ENCODE results near the gene FKBP11. TPM values are rescaled to one million over a fixed set of nuclear protein-coding genes. Genes with fewer than 3 reads are reported as not detected.

FKBP11 gene
- total and polyA plus RNA-seq, 5 donors: 3.9 to 14.8 (median 10.6) TPM

GRCh38 chr12:48954061-48954460, 28.8 kb upstream of the FKBP11 start:
- no peaks in the 10 kb centered on the region for H3K9me3 ChIP-seq (ENCODE audit: control insufficient read depth, low read length)
- H3K4me1 ChIP-seq (ENCODE audit: control insufficient read depth, insufficient read depth, low read length): peaks cover 5% of the 10 kb centered on the region
- intact Hi-C loops (cut with DNase I): no loop called here
- no peaks in the 10 kb centered on the region for H3K27me3 ChIP-seq (ENCODE audit: control insufficient read depth, insufficient read depth)
- no peak for DNase-seq
- H3K27ac ChIP-seq (ENCODE audit: low read length): no peak overlapping the region
- WGBS: 96% methylated on average over 3 of the region's 3 CpGs
- ATAC-seq: no peak
- no peak overlapping the region for H3K4me3 ChIP-seq (ENCODE audit: low read length)

DNA sequence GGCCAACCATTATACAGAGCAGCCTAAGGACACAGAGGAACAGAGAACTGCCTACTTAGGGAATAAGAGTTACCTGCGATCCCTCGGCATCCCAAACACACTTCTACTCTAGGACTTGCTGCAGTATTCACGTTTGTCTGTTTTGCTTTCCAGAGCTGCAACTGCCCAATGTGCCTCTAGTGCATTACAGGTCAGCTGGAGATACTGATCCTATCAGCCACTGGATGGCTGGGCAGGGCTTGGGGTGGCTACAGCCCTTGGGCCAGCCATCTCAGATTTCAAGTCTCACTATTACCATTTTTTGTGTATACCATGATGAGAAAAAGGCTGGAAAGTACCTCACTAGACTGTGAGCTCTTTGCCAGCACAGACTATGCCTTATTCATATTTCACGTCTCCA, 27.4 kb upstream of the FKBP11 start:
- DNase-seq (no peak), ATAC-seq (no peak)
- no peaks in the 10 kb centered on the region for H3K9me3 ChIP-seq (ENCODE audit: control insufficient read depth, low read length)
- peaks cover 5% of the 10 kb centered on the region for H3K4me1 ChIP-seq (ENCODE audit: control insufficient read depth, insufficient read depth, low read length)
- H3K4me3 ChIP-seq (ENCODE audit: low read length): no peak overlapping the region
- H3K27me3 ChIP-seq (ENCODE audit: control insufficient read depth, insufficient read depth): no peaks in the 10 kb centered on the region
- intact Hi-C loops (cut with DNase I): no loop called here
- H3K27ac ChIP-seq (ENCODE audit: low read length): no peak overlapping the region
- WGBS: 87% methylated on average over 4 of the region's 4 CpGs

- DNase-seq (no peak), ATAC-seq (no peak)
- WGBS: 94% methylated on average over 3 of the region's 3 CpGs
- Histone ChIP-seq H3K9me3 (ENCODE audit: control insufficient read depth, low read length) (no peaks in the 10 kb centered on the region), H3K4me3 (ENCODE audit: low read length) (no peak overlapping the region), H3K27ac (ENCODE audit: low read length) (no peak overlapping the region), H3K4me1 (ENCODE audit: control insufficient read depth, insufficient read depth, low read length) (peaks cover 7% of the 10 kb centered on the region), H3K27me3 (ENCODE audit: control insufficient read depth, insufficient read depth) (no peaks in the 10 kb centered on the region)
- intact Hi-C loops (cut with DNase I): no loop called here
Measured at GRCh38 chr12:48947727-48948126, 22.4 kb upstream of the FKBP11 start.

DNA sequence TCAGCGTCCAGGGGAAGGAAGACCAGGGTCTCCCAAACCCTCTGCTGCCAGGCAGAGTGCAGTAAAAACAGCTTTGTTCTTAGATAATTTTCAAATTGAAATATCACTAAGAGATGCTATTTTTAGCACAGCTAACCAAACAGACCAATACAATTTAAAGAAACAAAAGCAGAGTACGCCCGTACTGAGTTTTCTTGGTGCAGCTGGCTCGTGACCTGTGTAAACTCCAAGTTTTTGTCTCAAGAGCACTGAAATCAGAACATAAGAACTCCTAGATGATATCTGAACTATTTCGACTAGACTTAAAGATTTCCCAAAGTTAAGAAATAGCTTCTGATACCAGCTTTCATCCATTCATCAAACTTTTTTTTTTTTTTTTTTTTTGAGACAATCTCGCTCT, 21.7 kb upstream of the FKBP11 start:
- Histone ChIP-seq H3K27me3 (ENCODE audit: control insufficient read depth, insufficient read depth) (no peaks in the 10 kb centered on the region), H3K4me1 (ENCODE audit: control insufficient read depth, insufficient read depth, low read length) (peaks cover 4% of the 10 kb centered on the region), H3K27ac (ENCODE audit: low read length) (no peak overlapping the region), H3K9me3 (ENCODE audit: control insufficient read depth, low read length) (no peaks in the 10 kb centered on the region), H3K4me3 (ENCODE audit: low read length) (no peak overlapping the region)
- DNase-seq (no peak), ATAC-seq (no peak)
- WGBS: 63% methylated on average over 6 of the region's 6 CpGs
- intact Hi-C loops (cut with DNase I): no loop called here

GRCh38 chr12:48946205-48946604, 20.9 kb upstream of the FKBP11 start:
- no peak overlapping the region for H3K27ac ChIP-seq (ENCODE audit: low read length)
- H3K4me3 ChIP-seq (ENCODE audit: low read length): no peak overlapping the region
- no peak for ATAC-seq
- H3K9me3 ChIP-seq (ENCODE audit: control insufficient read depth, low read length): no peaks in the 10 kb centered on the region
- DNase-seq: no peak
- H3K27me3 ChIP-seq (ENCODE audit: control insufficient read depth, insufficient read depth): no peaks in the 10 kb centered on the region
- intact Hi-C loops (cut with DNase I): no loop called here
- H3K4me1 ChIP-seq (ENCODE audit: control insufficient read depth, insufficient read depth, low read length): peaks cover 4% of the 10 kb centered on the region

GRCh38 chr12:48943221-48943620, 17.9 kb upstream of the FKBP11 start:
- Histone ChIP-seq H3K4me3 (ENCODE audit: low read length) (no peak overlapping the region), H3K27me3 (ENCODE audit: control insufficient read depth, insufficient read depth) (no peaks in the 10 kb centered on the region), H3K4me1 (ENCODE audit: control insufficient read depth, insufficient read depth, low read length) (peaks cover 4% of the 10 kb centered on the region), H3K9me3 (ENCODE audit: control insufficient read depth, low read length) (no peaks in the 10 kb centered on the region), H3K27ac (ENCODE audit: low read length) (no peak overlapping the region)
- no peak for DNase-seq
- intact Hi-C loops (cut with DNase I): no loop called here
- WGBS: 93% methylated on average over 4 of the region's 4 CpGs
- ATAC-seq: no peak

GRCh38 chr12:48940181-48940580, 14.9 kb upstream of the FKBP11 start:
- ATAC-seq: no peak
- no peak overlapping the region for H3K27ac ChIP-seq (ENCODE audit: low read length)
- no peaks in the 10 kb centered on the region for H3K27me3 ChIP-seq (ENCODE audit: control insufficient read depth, insufficient read depth)
- H3K4me1 ChIP-seq (ENCODE audit: control insufficient read depth, insufficient read depth, low read length): no peaks in the 10 kb centered on the region
- 77% methylated on average over 3 of the region's 3 CpGs for WGBS
- H3K9me3 ChIP-seq (ENCODE audit: control insufficient read depth, low read length): no peaks in the 10 kb centered on the region
- no peak for DNase-seq
- intact Hi-C loops (cut with DNase I): no loop called here
- H3K4me3 ChIP-seq (ENCODE audit: low read length): no peak overlapping the region

GRCh38 chr12:48938805-48939204, 13.5 kb upstream of the FKBP11 start:
- Histone ChIP-seq H3K4me1 (ENCODE audit: control insufficient read depth, insufficient read depth, low read length) (no peaks in the 10 kb centered on the region), H3K27ac (ENCODE audit: low read length) (no peak overlapping the region), H3K4me3 (ENCODE audit: low read length) (no peak overlapping the region), H3K27me3 (ENCODE audit: control insufficient read depth, insufficient read depth) (no peaks in the 10 kb centered on the region), H3K9me3 (ENCODE audit: control insufficient read depth, low read length) (no peaks in the 10 kb centered on the region)
- intact Hi-C loops (cut with DNase I): loop anchor here in 1 of 4 donors (5.0 kb wide), 1 partner anchor 87 kb away; the partner anchor contains the start of gene DDX23
- 81% methylated on average over 7 of the region's 7 CpGs for WGBS
- ATAC-seq (no peak), DNase-seq (no peak)

DNA sequence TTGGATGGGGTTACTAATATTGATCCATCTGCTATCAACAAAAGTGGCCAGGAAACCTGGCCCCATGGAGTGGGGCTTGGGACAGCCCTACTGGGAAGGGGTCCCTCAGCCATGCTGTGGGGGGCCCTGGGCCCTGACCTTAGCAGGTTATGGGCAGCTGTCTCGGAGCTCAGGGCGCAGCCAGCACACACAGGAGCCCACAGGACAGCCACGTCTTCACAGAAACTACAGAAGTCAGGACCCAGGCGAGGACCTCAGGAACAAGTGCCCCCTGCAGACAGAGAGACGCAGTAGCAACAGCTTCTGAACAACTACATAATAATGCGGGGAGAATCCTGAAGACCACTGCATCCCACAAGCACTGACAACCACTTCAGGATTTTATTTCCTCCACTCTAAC, 11.9 kb upstream of the FKBP11 start:
- DNase-seq (no peak), ATAC-seq (no peak)
- 84% methylated on average over 6 of the region's 6 CpGs for WGBS
- no peak overlapping the region for H3K27ac ChIP-seq (ENCODE audit: low read length)
- no peaks in the 10 kb centered on the region for H3K4me1 ChIP-seq (ENCODE audit: control insufficient read depth, insufficient read depth, low read length)
- intact Hi-C loops (cut with DNase I): loop anchor here in 2 of 4 donors (2.0 to 5.0 kb wide), 2 partner anchors 84 to 85 kb away; partner anchors contain the start of gene DDX23 (in 2 of the 2)
- H3K9me3 ChIP-seq (ENCODE audit: control insufficient read depth, low read length): no peaks in the 10 kb centered on the region
- no peak overlapping the region for H3K4me3 ChIP-seq (ENCODE audit: low read length)
- H3K27me3 ChIP-seq (ENCODE audit: control insufficient read depth, insufficient read depth): no peaks in the 10 kb centered on the region

DNA sequence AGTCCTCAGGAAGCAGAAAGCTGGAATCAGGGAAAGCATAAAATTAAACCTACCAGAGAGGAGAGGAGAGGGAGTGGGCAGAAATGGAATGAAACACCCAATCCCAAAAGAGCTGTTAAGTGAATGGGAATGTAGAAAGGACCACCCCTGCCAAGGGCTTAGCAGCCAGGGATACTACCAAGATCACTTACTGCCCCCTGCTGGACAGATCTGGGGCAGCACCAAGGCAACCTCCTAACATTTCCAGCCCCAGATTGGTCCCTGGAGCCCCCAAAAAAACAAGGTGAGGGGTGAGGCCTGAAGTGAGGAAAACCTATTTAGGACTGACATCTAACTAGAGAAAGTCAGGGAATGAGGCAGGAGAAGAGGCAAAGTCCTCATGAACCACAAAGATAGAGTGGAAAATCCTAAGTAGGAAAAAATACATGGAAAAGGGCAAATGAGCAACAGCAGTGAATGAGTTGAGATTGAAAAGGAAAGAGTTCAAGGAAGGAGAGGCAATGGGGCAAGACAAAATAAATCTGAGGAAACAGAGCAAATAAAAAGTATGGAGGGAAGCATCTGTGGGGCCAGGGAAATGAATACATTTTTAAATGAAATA, 11.2 kb upstream of the FKBP11 start:
- peak; percentile 45 to 78 for ATAC-seq
- peak; percentile 77 to 91 (median 83) for DNase-seq
- Histone ChIP-seq H3K27me3 (ENCODE audit: control insufficient read depth, insufficient read depth) (no peaks in the 10 kb centered on the region), H3K4me3 (ENCODE audit: low read length) (no peak overlapping the region), H3K9me3 (ENCODE audit: control insufficient read depth, low read length) (no peaks in the 10 kb centered on the region), H3K4me1 (ENCODE audit: control insufficient read depth, insufficient read depth, low read length) (no peaks in the 10 kb centered on the region), H3K27ac (ENCODE audit: low read length) (no peak overlapping the region)
- intact Hi-C loops (cut with DNase I): loop anchor here in 2 of 4 donors (2.0 to 5.0 kb wide), 2 partner anchors 84 kb away; partner anchors contain the start of gene DDX23 (in 2 of the 2)

DNA sequence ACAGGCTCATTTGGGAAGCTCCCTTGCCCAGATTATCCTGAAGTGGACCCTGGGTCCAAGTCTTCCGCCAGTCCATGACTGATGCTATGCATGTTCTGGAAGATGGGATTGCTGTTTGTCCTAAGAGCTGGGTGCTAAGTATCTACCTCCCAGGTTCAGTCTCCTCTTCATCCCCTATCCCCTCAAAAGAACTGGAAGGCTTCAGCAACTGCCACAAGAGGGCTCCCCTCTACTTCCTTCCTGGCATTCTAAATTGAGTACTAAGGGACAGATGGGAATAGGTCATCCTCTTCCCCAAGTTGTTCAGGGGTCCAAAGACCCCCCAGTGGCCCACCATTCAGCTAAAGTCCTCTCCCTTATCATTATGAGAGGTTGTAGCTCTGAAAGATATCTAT, 9.0 kb upstream of the FKBP11 start:
- H3K4me1 ChIP-seq (ENCODE audit: control insufficient read depth, insufficient read depth, low read length): no peaks in the 10 kb centered on the region
- DNase-seq (no peak), ATAC-seq (no peak)
- no peaks in the 10 kb centered on the region for H3K9me3 ChIP-seq (ENCODE audit: control insufficient read depth, low read length)
- intact Hi-C loops (cut with DNase I): no loop called here
- WGBS: 96% methylated on average over 1 of the region's 1 CpG
- H3K27me3 ChIP-seq (ENCODE audit: control insufficient read depth, insufficient read depth): no peaks in the 10 kb centered on the region
- no peak overlapping the region for H3K27ac ChIP-seq (ENCODE audit: low read length)
- no peak overlapping the region for H3K4me3 ChIP-seq (ENCODE audit: low read length)

Data from right cardiac atrium (tissue), 5 donors.